Keratinocyte (primary cell): ENCODE data around the gene MSRB1. TPM values are rescaled to one million over a fixed set of nuclear protein-coding genes. Genes with fewer than 3 reads are reported as not detected.

Experiments
- DNase-seq: peaks from one replicate; pipeline ENCODE4 v3.0.0-alpha.2; 2011; ENCODE audit warnings: low read depth, missing footprints, low spot score
- FAIRE-seq: peaks from 2 replicates; lab custom pipeline; 2011; peaks lifted over from hg19 to GRCh38; lab: Jason Lieb, UNC
- H2AFZ ChIP-seq: 2 replicates; pipeline ENCODE4 v1.6.0; 2012; ENCODE audit warnings: low read length, control low read depth, inconsistent platforms; ENCODE audit not compliant: control insufficient read depth
- H3K27ac ChIP-seq: 2 replicates; pipeline ENCODE4 v1.5.1; 2011; ENCODE audit warnings: low read length; ENCODE audit not compliant: control insufficient read depth, insufficient read depth
- H3K27me3 ChIP-seq: 3 replicates; pipeline ENCODE4 v1.6.0; 2011; ENCODE audit warnings: low read length; ENCODE audit not compliant: control insufficient read depth, insufficient read depth; ENCODE audit errors: extremely low read depth
- H3K36me3 ChIP-seq, 2 experiments: 2 replicates in 1 of 2; 3 replicates in 1 of 2; pipeline ENCODE4 v1.5.1; 2011; ENCODE audit warnings: low read length in 2 of 2, mild to moderate bottlenecking in 1 of 2; ENCODE audit not compliant: control insufficient read depth in 2 of 2, insufficient read depth in 2 of 2; ENCODE audit errors: extremely low read depth in 1 of 2
- H3K4me1 ChIP-seq: 3 replicates; pipeline ENCODE4 v1.5.1; 2011; ENCODE audit warnings: low read length; ENCODE audit not compliant: control insufficient read depth, insufficient read depth; ENCODE audit errors: extremely low read depth
- H3K4me2 ChIP-seq: 3 replicates; pipeline ENCODE4 v1.6.0; 2011; ENCODE audit warnings: low read depth, low read length; ENCODE audit not compliant: control insufficient read depth, insufficient read depth; ENCODE audit errors: extremely low read depth
- H3K4me3 ChIP-seq, 3 experiments: fragments of 200-600 bp in 1 of 3; sonication (generic) in 1 of 3; 2 replicates in 2 of 3; 3 replicates in 1 of 3; pipeline ENCODE4 v1.5.1; 2011 to 2016; ENCODE audit warnings: low read length in 3 of 3, mild to moderate bottlenecking in 3 of 3, control low read depth in 2 of 3, inconsistent platforms in 1 of 3, low read depth in 1 of 3, mixed read lengths in 1 of 3, mixed run types in 1 of 3, moderate library complexity in 1 of 3; ENCODE audit not compliant: control insufficient read depth in 2 of 3, insufficient read depth in 2 of 3; ENCODE audit errors: extremely low read depth in 1 of 3
- H3K79me2 ChIP-seq: 2 replicates; pipeline ENCODE4 v1.6.0; 2012; ENCODE audit warnings: low read length; ENCODE audit not compliant: control insufficient read depth, insufficient read depth
- H3K9ac ChIP-seq: 3 replicates; pipeline ENCODE4 v1.6.0; 2011; ENCODE audit warnings: low read length; ENCODE audit not compliant: control insufficient read depth, insufficient read depth; ENCODE audit errors: extremely low read depth
- H3K9me1 ChIP-seq: 3 replicates; pipeline ENCODE4 v1.6.0; 2011; ENCODE audit warnings: low read length; ENCODE audit not compliant: control insufficient read depth, insufficient read depth; ENCODE audit errors: extremely low read depth
- H3K9me3 ChIP-seq: 2 replicates; pipeline ENCODE4 v1.5.1; 2012; ENCODE audit warnings: low read depth, low read length; ENCODE audit not compliant: control insufficient read depth
- H4K20me1 ChIP-seq: 3 replicates; pipeline ENCODE4 v1.6.0; 2011; ENCODE audit warnings: low read length; ENCODE audit not compliant: control insufficient read depth, insufficient read depth; ENCODE audit errors: extremely low read depth
- CTCF ChIP-seq, 3 experiments: IDR thresholded peaks in 1 of 3; conservative IDR thresholded peaks in 1 of 3; optimal IDR thresholded peaks in 1 of 3; 2 replicates in 2 of 3; 3 replicates in 1 of 3; pipeline versions ENCODE3 to v1.5.1; 2011; ENCODE audit warnings: low read length in 3 of 3, mild to moderate bottlenecking in 3 of 3, moderate library complexity in 2 of 3, control low read depth in 1 of 3, inconsistent platforms in 1 of 3; ENCODE audit not compliant: insufficient read depth in 2 of 3; ENCODE audit errors: extremely low read depth in 1 of 3
- EZH2 ChIP-seq: IDR thresholded peaks from one replicate; pipeline ENCODE4 v1.6.1; 2012; ENCODE audit warnings: inconsistent platforms, mild to moderate bottlenecking, low read length, moderate library complexity
- dilution Hi-C: fragments of 300-500 bp; cut with MboI; formaldehyde crosslinking; loops from one replicate; pipeline ENCODE4 v1.7.0; 2020; ENCODE audit warnings: low sequenced_read_pairs; ENCODE audit not compliant: extremely low pct_ligation_motif_present
- polyA plus RNA-seq, 5 experiments: library from polyadenylated mRNA; depleted of rRNA in 3 of 5; stranded (reverse) in 3 of 5; stranded (forward) in 1 of 5; unstranded in 1 of 5; fragments of >200 nt; gene quantifications; 1 replicate in 1 of 5; 2 replicates in 3 of 5; 3 replicates in 1 of 5; pipeline versions ENCODE4 v1.2.1 to v1.2.3, GENCODE V29; 2011 to 2012; ENCODE audit warnings: missing spikeins in 2 of 5, low read depth in 1 of 5, low replicate concordance in 1 of 5

Gene MSRB1
- polyA plus RNA-seq, 1 donor (not counting 4 experiments of a cell fraction or from before 2014, with no cell fraction given): 25.2 TPM

- no peak overlapping the region for H3K4me3 ChIP-seq
- H3K9me3 ChIP-seq: no peaks in the 10 kb centered on the region
- dilution Hi-C loops: no loop called here
- H3K79me2 ChIP-seq: no peaks in the 10 kb centered on the region
- DNase-seq (no peak), FAIRE-seq (no peak)
- no peak overlapping the region for H3K4me2 ChIP-seq
- H3K9me1 ChIP-seq: no peaks in the 10 kb centered on the region
- peaks cover 0 to 4% of the 10 kb centered on the region in 2 experiments for H3K36me3 ChIP-seq
- H3K27ac ChIP-seq: no peak overlapping the region
- peaks cover 13% of the 10 kb centered on the region for H3K4me1 ChIP-seq
- no peak overlapping the region for H2AFZ ChIP-seq
- TF ChIP-seq EZH2 (no peak), CTCF (optimal IDR thresholded peaks at IDR 0.05 in 1 of 3, IDR thresholded peaks at IDR 0.05 in 1 of 3, conservative IDR thresholded peaks at IDR 0.05 in 1 of 3; ENCODE audit: extremely low read depth in 1 of 3, insufficient read depth in 2 of 3, low read length in 3 of 3) (no peak)
- H3K9ac ChIP-seq: no peak overlapping the region
- no peaks in the 10 kb centered on the region for H4K20me1 ChIP-seq
- no peaks in the 10 kb centered on the region for H3K27me3 ChIP-seq
These were observed 6.0 kb downstream of the MSRB1 start for GRCh38 chr16:1936945-1937479.

DNA sequence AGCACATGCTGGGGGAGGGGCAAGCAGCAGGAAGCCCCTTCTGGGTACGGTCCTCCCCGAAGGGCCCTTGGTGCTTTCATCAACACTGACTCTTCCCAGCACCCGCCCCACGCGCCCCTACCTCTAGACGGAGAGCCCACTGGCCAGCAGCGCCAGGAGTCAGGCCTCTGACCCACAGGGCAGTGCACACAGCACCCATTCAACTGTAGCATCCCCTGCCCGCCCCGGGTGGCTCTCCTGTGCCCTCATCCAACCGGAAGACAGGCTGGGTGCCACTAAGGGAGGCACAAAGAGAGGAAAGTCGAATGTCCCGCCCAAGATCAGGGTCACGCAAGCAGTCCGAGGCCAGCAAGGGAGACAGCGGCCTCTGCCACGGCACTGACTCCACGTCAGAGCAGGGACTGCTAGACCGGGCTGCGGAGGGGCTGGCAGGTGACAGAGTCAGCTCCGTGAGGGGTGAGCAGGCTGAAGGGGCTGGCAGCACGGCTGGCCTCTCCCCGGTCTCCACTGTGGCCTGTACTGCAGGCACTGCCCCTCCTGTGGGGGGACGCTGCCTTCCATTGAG, 9.8 kb downstream of the MSRB1 start:
- dilution Hi-C loops: no loop called here
- FAIRE-seq (no peak), DNase-seq (no peak)
- no peak overlapping the region for H2AFZ ChIP-seq
- no peak for TF ChIP-seq EZH2
- no peak for TF ChIP-seq CTCF (optimal IDR thresholded peaks at IDR 0.05 in 1 of 3, IDR thresholded peaks at IDR 0.05 in 1 of 3, conservative IDR thresholded peaks at IDR 0.05 in 1 of 3; ENCODE audit: extremely low read depth in 1 of 3, insufficient read depth in 2 of 3, low read length in 3 of 3)
- H3K9me3 ChIP-seq: no peaks in the 10 kb centered on the region
- no peaks in the 10 kb centered on the region for H3K27me3 ChIP-seq
- H3K4me2 ChIP-seq: no peak overlapping the region
- H4K20me1 ChIP-seq: no peaks in the 10 kb centered on the region
- no peaks in the 10 kb centered on the region for H3K9me1 ChIP-seq
- no peaks in the 10 kb centered on the region for H3K79me2 ChIP-seq
- no peak overlapping the region for H3K4me3 ChIP-seq
- H3K9ac ChIP-seq: no peak overlapping the region
- H3K36me3 ChIP-seq: no peaks in the 10 kb centered on the region
- H3K27ac ChIP-seq: no peak overlapping the region
- peaks cover 13% of the 10 kb centered on the region for H3K4me1 ChIP-seq
